ENCODE measurements around the gene DMAC2.

DMAC2 gene

DNA sequence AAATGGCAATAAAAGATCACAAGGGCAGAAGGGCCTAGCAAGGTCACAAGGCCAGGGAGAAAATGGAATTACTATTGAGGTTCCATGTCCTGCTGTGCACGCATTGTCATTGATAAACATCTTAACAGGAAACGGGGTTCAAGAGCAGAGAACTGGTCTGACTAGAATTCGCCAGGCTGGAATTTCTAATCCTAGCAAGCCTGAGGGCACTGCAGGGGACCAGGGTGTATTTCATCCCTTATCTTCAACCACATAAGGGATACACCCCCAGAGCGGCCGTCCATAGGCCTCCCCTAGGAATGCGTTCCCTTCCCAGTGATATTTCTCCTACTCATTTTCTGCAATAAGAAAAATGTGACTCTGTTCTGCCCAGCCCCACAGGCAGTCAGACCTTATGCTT is 22.8 kb upstream of the DMAC2 start:
- H3K27ac ChIP-seq (ENCODE audit: insufficient read depth, low read depth, low read length, poor library complexity, severe bottlenecking): no peak overlapping the region
- H3K36me3 ChIP-seq (ENCODE audit: control insufficient read depth, insufficient read depth, low read length): no peaks in the 10 kb centered on the region
- no peaks in the 10 kb centered on the region for H3K27me3 ChIP-seq (ENCODE audit: control insufficient read depth, insufficient read depth, low read length, poor library complexity, severe bottlenecking)
- no peaks in the 10 kb centered on the region for H3K9me3 ChIP-seq (ENCODE audit: control insufficient read depth, low read length)
- no peak overlapping the region for H3K4me3 ChIP-seq (ENCODE audit: insufficient read depth, low read depth, low read length)
- WGBS, 2 experiments: 73 to 75% methylated on average over 6 of the region's 6 CpGs
- H3K4me1 ChIP-seq (ENCODE audit: control insufficient read depth, insufficient read depth, low read length): no peaks in the 10 kb centered on the region

DNA sequence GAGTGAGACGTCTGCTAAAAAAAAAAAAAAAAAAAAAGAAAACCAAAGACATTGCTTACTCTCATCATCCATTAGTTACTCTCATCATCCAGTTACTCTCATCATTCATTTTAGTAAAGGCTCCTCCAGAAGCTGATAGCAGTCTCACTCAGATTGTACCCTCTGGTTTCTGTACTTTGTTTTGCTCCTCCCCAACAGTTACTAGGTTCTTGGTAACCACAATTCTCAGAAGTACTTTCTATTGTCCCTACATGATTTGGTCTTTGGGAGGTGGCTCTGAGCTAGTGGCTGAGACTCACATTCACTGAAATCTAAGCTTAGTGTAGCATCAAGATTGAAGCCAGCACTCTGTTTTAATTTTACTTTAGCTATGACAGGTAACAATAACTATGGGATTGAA is 17.5 kb upstream of the DMAC2 start:
- H3K36me3 ChIP-seq (ENCODE audit: control insufficient read depth, insufficient read depth, low read length): no peaks in the 10 kb centered on the region
- no peak overlapping the region for H3K27ac ChIP-seq (ENCODE audit: insufficient read depth, low read depth, low read length, poor library complexity, severe bottlenecking)
- H3K4me3 ChIP-seq (ENCODE audit: insufficient read depth, low read depth, low read length): no peak overlapping the region
- no peaks in the 10 kb centered on the region for H3K4me1 ChIP-seq (ENCODE audit: control insufficient read depth, insufficient read depth, low read length)
- WGBS, 2 experiments: 45 to 55% methylated on average over 1 of the region's 1 CpG
- H3K9me3 ChIP-seq (ENCODE audit: control insufficient read depth, low read length): no peaks in the 10 kb centered on the region
- peaks cover 4% of the 10 kb centered on the region for H3K27me3 ChIP-seq (ENCODE audit: control insufficient read depth, insufficient read depth, low read length, poor library complexity, severe bottlenecking)

DNA sequence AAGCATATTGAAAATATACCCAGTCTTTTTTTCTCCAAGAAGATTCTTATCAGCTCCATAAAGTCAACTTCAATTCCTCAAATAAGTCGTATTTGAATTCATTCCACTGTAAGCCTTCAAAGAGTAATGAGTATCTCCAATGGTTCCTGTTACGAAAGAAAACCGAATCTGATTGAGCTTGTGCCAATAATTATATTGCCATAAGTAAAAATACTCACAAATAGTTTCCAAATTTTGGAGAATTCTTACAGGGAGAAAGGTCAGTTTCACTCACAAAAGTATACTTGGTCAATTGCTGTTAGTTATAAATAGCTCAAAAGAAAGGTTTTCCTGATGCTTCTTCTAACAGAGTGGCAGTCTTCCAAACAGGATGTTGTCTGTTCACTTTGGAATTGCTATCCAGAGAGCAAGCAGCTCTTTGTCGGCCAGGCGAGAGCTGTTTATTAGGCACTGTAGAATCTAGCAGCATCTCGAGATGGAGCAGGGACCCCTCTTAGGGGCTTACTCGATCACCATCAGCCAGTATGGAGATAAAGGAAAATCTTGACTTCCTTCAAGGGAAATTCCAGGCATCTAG is 16.7 kb upstream of the DMAC2 start:
- 74 to 75% methylated on average over 5 to 7 of the region's 7 CpGs for WGBS, 2 experiments
- Histone ChIP-seq H3K36me3 (ENCODE audit: control insufficient read depth, insufficient read depth, low read length) (no peaks in the 10 kb centered on the region), H3K27ac (ENCODE audit: insufficient read depth, low read depth, low read length, poor library complexity, severe bottlenecking) (no peak overlapping the region), H3K4me1 (ENCODE audit: control insufficient read depth, insufficient read depth, low read length) (no peaks in the 10 kb centered on the region), H3K4me3 (ENCODE audit: insufficient read depth, low read depth, low read length) (no peak overlapping the region), H3K9me3 (ENCODE audit: control insufficient read depth, low read length) (no peaks in the 10 kb centered on the region), H3K27me3 (ENCODE audit: control insufficient read depth, insufficient read depth, low read length, poor library complexity, severe bottlenecking) (peaks cover 4% of the 10 kb centered on the region)

DNA sequence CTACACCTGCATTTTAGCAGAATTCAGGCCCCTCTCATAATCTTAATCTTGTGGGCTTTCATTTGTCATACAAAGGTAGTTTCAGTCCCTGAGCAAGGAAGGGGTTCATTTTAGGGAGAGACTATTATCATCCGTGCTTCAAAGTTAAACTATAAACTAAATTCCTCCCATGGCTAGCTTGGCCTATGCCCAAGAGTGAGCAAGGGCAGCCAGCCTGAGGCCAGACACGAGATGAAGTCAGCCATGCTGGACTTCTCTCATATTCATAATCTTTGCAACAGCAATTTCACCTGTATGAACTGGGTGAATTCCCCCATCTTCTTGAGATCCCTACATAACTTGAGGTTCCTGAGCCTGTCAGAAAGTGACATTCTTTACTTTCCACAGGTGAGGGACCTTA is 16.2 kb upstream of the DMAC2 start:
- Histone ChIP-seq H3K27me3 (ENCODE audit: control insufficient read depth, insufficient read depth, low read length, poor library complexity, severe bottlenecking) (peaks cover 4% of the 10 kb centered on the region), H3K27ac (ENCODE audit: insufficient read depth, low read depth, low read length, poor library complexity, severe bottlenecking) (no peak overlapping the region), H3K4me3 (ENCODE audit: insufficient read depth, low read depth, low read length) (no peak overlapping the region), H3K4me1 (ENCODE audit: control insufficient read depth, insufficient read depth, low read length) (no peaks in the 10 kb centered on the region), H3K36me3 (ENCODE audit: control insufficient read depth, insufficient read depth, low read length) (no peaks in the 10 kb centered on the region), H3K9me3 (ENCODE audit: control insufficient read depth, low read length) (no peaks in the 10 kb centered on the region)
- 56 to 59% methylated on average over 2 of the region's 2 CpGs for WGBS, 2 experiments

DNA sequence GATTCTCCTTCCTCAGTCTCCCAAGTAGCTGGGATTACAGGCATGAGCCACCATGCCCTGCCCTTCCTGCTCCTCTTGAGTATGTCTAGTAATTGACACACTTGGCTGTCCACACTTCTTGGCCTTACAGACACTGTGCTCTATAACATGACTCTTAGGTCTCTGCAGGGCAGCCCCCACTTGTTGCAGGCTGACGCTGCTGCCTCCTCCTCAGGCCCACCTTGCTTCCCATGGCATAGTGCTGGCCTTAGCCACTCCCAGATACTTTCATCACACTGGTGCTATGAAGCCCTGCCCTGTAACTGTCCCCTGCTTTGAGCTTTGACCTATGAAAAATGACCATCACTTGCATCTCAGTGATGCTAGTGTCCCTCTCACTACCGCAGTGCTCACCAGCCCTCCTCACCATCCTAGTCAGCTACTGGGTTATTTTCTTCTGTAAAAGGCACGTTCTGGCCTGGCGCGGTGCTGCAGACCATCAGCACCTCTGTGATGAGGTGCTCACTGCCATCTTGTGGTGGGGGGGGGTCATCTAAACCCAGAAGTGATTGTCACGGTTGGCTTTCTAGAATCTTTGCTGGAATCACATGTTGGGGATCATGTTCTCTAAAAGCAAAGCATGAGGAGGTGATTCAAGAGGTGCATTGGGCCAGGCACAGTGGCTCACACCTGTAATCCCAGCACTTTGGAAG is 13.0 kb upstream of the DMAC2 start:
- peaks cover 19% of the 10 kb centered on the region for H3K27me3 ChIP-seq (ENCODE audit: control insufficient read depth, insufficient read depth, low read length, poor library complexity, severe bottlenecking)
- H3K36me3 ChIP-seq (ENCODE audit: control insufficient read depth, insufficient read depth, low read length): no peaks in the 10 kb centered on the region
- 50 to 64% methylated on average over 6 of the region's 6 CpGs for WGBS, 2 experiments
- H3K27ac ChIP-seq (ENCODE audit: insufficient read depth, low read depth, low read length, poor library complexity, severe bottlenecking): no peak overlapping the region
- no peaks in the 10 kb centered on the region for H3K4me1 ChIP-seq (ENCODE audit: control insufficient read depth, insufficient read depth, low read length)
- H3K9me3 ChIP-seq (ENCODE audit: control insufficient read depth, low read length): no peaks in the 10 kb centered on the region
- H3K4me3 ChIP-seq (ENCODE audit: insufficient read depth, low read depth, low read length): no peak overlapping the region

DNA sequence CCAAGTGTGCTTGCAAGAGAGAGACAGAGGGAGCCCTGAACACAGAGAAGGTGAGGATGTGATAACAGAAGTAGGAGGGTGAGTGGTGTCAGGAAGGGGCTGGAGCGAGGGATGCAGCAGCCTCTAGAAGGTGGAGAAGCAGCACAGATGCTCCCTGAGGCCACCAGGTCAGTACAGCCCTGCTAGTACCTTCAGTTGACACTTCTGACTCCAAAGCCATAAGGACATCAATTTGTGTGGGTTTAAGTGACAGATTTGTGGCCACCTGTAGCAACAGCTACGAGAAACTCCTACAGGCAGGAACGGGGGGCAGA is 10.1 kb upstream of the DMAC2 start:
- no peak overlapping the region for H3K4me3 ChIP-seq (ENCODE audit: insufficient read depth, low read depth, low read length)
- H3K9me3 ChIP-seq (ENCODE audit: control insufficient read depth, low read length): no peaks in the 10 kb centered on the region
- no peaks in the 10 kb centered on the region for H3K36me3 ChIP-seq (ENCODE audit: control insufficient read depth, insufficient read depth, low read length)
- H3K4me1 ChIP-seq (ENCODE audit: control insufficient read depth, insufficient read depth, low read length): no peaks in the 10 kb centered on the region
- WGBS, 2 experiments: 85 to 91% methylated on average over 3 of the region's 3 CpGs
- no peak overlapping the region for H3K27ac ChIP-seq (ENCODE audit: insufficient read depth, low read depth, low read length, poor library complexity, severe bottlenecking)
- peaks cover 31% of the 10 kb centered on the region for H3K27me3 ChIP-seq (ENCODE audit: control insufficient read depth, insufficient read depth, low read length, poor library complexity, severe bottlenecking)

DNA sequence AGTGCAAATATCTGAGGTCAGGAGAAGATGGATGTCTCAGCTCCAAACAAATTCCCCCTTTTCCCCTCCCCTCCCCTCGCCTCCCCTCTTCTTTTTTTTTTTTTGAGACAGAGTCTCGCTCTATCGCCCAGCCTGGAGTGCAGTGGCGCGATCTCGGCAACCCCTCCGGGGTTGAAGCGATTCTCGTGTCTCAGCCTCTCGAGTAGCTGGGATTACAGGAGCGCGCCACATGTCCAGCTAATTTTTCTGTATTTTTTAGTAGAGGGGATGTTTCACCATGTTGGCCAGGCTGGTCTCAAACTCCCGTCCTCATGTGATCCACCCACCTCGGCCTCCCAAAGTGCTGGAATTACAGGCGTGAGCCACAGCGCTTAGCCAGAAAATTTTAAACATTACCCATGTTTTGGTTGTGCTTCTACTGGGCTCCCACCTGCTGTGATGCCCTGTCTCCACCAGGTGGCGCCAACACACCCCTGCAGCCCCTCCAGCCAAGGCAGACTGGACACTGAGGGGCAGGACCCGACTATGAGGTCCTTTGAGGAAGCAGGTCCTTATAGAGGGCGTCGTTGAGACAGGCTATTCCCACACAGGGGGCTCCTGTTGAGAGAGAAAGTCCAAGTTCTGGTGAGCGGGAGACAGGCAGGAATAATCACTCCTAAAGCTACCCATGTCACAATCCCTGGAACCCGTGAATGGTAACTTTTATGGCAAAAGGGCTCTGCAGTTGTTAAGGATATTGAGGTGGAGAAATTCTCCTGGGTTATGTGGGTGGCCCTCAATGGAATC is 9.6 kb upstream of the DMAC2 start:
- H3K27me3 ChIP-seq (ENCODE audit: control insufficient read depth, insufficient read depth, low read length, poor library complexity, severe bottlenecking): peaks cover 31% of the 10 kb centered on the region
- H3K36me3 ChIP-seq (ENCODE audit: control insufficient read depth, insufficient read depth, low read length): no peaks in the 10 kb centered on the region
- no peaks in the 10 kb centered on the region for H3K4me1 ChIP-seq (ENCODE audit: control insufficient read depth, insufficient read depth, low read length)
- H3K27ac ChIP-seq (ENCODE audit: insufficient read depth, low read depth, low read length, poor library complexity, severe bottlenecking): no peak overlapping the region
- H3K4me3 ChIP-seq (ENCODE audit: insufficient read depth, low read depth, low read length): peak overlapping the region; percentile 16
- H3K9me3 ChIP-seq (ENCODE audit: control insufficient read depth, low read length): no peaks in the 10 kb centered on the region
- WGBS, 2 experiments: 13 to 15% methylated on average over 21 to 22 of the region's 22 CpGs

DNA sequence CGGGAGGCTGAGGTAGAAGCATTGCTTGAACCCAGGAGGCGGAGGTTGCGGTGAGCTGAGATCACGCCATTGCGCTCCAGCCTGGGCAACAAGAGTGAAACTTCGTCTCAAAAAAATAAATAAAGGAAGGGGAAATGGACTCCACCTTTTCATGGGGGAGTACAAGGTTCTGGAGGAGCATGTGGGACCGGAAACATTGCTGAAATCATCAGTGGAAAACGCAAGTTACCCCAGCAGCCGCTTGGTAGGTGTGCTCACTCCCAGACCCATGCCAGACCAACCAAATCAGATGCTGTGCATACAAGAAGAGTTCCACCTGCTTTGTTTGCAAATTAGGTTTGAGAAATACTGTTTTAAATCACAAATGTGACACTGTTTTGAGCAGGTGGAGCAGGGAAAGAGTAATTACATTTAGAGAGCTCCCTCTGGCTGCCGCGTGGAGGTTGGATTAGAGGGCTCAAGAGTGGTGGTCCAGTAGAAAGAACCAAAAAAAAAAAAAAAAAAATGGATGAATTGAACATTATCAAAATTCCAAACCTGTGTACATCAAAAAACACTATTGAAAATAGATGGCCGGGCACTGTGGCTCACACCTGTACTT is 8.1 kb upstream of the DMAC2 start:
- Histone ChIP-seq H3K4me1 (ENCODE audit: control insufficient read depth, insufficient read depth, low read length) (no peaks in the 10 kb centered on the region), H3K9me3 (ENCODE audit: control insufficient read depth, low read length) (no peaks in the 10 kb centered on the region), H3K36me3 (ENCODE audit: control insufficient read depth, insufficient read depth, low read length) (no peaks in the 10 kb centered on the region), H3K4me3 (ENCODE audit: insufficient read depth, low read depth, low read length) (no peak overlapping the region), H3K27me3 (ENCODE audit: control insufficient read depth, insufficient read depth, low read length, poor library complexity, severe bottlenecking) (peaks cover 27% of the 10 kb centered on the region), H3K27ac (ENCODE audit: insufficient read depth, low read depth, low read length, poor library complexity, severe bottlenecking) (no peak overlapping the region)
- 70% methylated on average over 12 of the region's 12 CpGs for whole genome bisulfite sequencing, 2 experiments

DNA sequence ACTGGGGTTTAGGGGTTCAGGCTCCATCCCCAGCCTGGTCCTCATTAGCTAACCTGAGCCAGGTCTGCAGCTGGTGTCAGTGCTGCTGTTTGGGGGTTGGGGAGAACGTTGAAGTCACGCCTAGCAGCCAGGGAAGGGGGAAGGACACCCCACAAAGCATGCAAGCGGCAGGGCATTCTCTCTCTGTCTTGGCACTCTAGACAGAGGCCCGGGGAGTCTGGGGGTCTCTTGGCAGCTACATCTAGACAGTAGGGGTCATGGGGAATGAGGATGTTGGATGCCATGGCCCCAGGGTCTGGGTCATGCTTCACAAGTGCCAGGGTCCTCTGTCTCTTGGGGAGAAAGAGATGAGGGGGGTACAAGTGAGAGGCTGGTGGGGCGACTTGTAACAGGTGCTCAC is 5.9 kb upstream of the DMAC2 start:
- H3K27me3 ChIP-seq (ENCODE audit: control insufficient read depth, insufficient read depth, low read length, poor library complexity, severe bottlenecking): peaks cover 27% of the 10 kb centered on the region
- WGBS, 2 experiments: 59 to 64% methylated on average over 5 of the region's 5 CpGs
- no peaks in the 10 kb centered on the region for H3K36me3 ChIP-seq (ENCODE audit: control insufficient read depth, insufficient read depth, low read length)
- no peaks in the 10 kb centered on the region for H3K4me1 ChIP-seq (ENCODE audit: control insufficient read depth, insufficient read depth, low read length)
- H3K4me3 ChIP-seq (ENCODE audit: insufficient read depth, low read depth, low read length): no peak overlapping the region
- H3K9me3 ChIP-seq (ENCODE audit: control insufficient read depth, low read length): no peaks in the 10 kb centered on the region
- no peak overlapping the region for H3K27ac ChIP-seq (ENCODE audit: insufficient read depth, low read depth, low read length, poor library complexity, severe bottlenecking)

DNA sequence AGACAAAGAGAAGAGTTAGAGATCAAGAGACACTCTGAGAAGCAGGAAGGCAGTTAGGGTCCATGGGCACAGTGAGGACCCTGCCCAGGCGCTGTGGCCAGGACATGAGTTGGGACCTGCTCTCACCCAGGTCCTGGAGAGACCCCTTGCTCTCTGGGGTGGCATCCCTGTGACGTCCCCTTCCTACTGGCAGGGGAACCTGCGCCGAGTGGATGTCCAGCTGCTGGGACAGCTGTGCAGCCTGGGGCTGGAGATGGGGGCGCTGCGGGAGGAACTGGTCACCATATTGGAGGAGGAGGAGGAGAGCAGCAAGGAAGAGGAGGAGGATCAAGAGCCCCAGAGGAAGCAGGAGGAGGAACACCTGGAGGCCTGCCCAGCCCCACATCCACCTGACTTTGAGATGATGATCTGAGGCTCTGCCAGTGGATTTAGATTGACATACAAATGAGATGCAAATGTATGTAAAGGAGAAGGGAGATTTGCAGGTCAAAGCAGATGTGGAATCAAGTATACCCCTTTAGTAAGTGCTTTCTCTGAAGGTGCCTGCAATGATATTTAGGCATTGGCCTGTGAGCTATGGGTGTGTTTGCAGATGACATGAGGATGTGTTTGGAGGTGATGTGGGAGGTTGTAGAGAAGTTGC is 4.2 kb upstream of the DMAC2 start:
- 81 to 82% methylated on average over 6 of the region's 6 CpGs for WGBS, 2 experiments
- no peaks in the 10 kb centered on the region for H3K36me3 ChIP-seq (ENCODE audit: control insufficient read depth, insufficient read depth, low read length)
- H3K4me1 ChIP-seq (ENCODE audit: control insufficient read depth, insufficient read depth, low read length): no peaks in the 10 kb centered on the region
- H3K27me3 ChIP-seq (ENCODE audit: control insufficient read depth, insufficient read depth, low read length, poor library complexity, severe bottlenecking): peaks cover 24% of the 10 kb centered on the region
- no peak overlapping the region for H3K27ac ChIP-seq (ENCODE audit: insufficient read depth, low read depth, low read length, poor library complexity, severe bottlenecking)
- no peak overlapping the region for H3K4me3 ChIP-seq (ENCODE audit: insufficient read depth, low read depth, low read length)
- H3K9me3 ChIP-seq (ENCODE audit: control insufficient read depth, low read length): no peaks in the 10 kb centered on the region
